K562 (cell line): ENCODE measurements around the gene MUSTN1. TPM values are rescaled to one million over a fixed set of nuclear protein-coding genes. Genes with fewer than 3 reads are reported as not detected.

Source experiments
- CGGBP1 ChIP-seq: fragments of 250-450 bp; sonication (Bioruptor Pico); IDR thresholded peaks from 2 replicates; pipeline ENCODE4 v1.9.0; 2021; ENCODE audit warnings: mild to moderate bottlenecking
- CTCFL ChIP-seq: IDR thresholded peaks from 2 replicates; pipeline ENCODE4 v1.6.1; 2011; ENCODE audit warnings: borderline replicate concordance, low read depth, mild to moderate bottlenecking, moderate library complexity, low read length; ENCODE audit not compliant: insufficient read depth, poor library complexity, severe bottlenecking
- DPF2 ChIP-seq: fragments of 450-650 bp; IDR thresholded peaks from 2 replicates; pipeline ENCODE4 v1.6.1; 2016
- GMEB1 ChIP-seq: fragments of 250-450 bp; sonication (Bioruptor Pico); IDR thresholded peaks from 2 replicates; pipeline ENCODE4 v1.4.0; 2020; ENCODE audit warnings: mild to moderate bottlenecking
- MAZ ChIP-seq, 2 experiments: fragments of 450-650 bp in 1 of 2; sonication (generic) in 1 of 2; formaldehyde crosslinking; IDR thresholded peaks in 1 of 2; conservative IDR thresholded peaks in 1 of 2; 2 replicates each; pipeline versions ENCODE4 v1.4.0 to v1.5.0; 2020; ENCODE audit warnings: mild to moderate bottlenecking in 1 of 2, missing genetic modification reagents in 1 of 2
- RBM39 ChIP-seq: fragments of 200-400 bp; formaldehyde crosslinking; optimal IDR thresholded peaks from 2 replicates; pipeline ENCODE3; 2018; ENCODE audit warnings: low read depth, low read length
- TAF9B ChIP-seq: fragments of 450-650 bp; IDR thresholded peaks from 2 replicates; pipeline ENCODE4 v1.6.1; 2018; ENCODE audit warnings: mild to moderate bottlenecking; ENCODE audit not compliant: partially characterized antibody
- TCF15 ChIP-seq: fragments of 250-450 bp; sonication (Bioruptor Pico); IDR thresholded peaks from 2 replicates; pipeline ENCODE4 v1.8.0; 2022; ENCODE audit warnings: moderate library complexity, mild to moderate bottlenecking, inconsistent platforms
- XRCC3 ChIP-seq: fragments of 450-650 bp; IDR thresholded peaks from 2 replicates; pipeline ENCODE4 v1.6.1; 2017; ENCODE audit warnings: mild to moderate bottlenecking, moderate library complexity
- polyA plus RNA-seq, 8 experiments: library from polyadenylated mRNA; depleted of rRNA in 4 of 8; stranded (reverse) in 5 of 8; unstranded in 3 of 8; fragments of >200 nt; fragmentation: Nextera tagmentation in 2 of 8; fragmentation: Illumina TruSeq in 1 of 8; extraction: Ambion mirVana in 2 of 8; extraction: Trizol in 1 of 8; gene quantifications; 2 replicates each; pipeline versions ENCODE4 v1.2.1 to v1.2.3, GENCODE V29; 2011 to 2014; ENCODE audit warnings: inconsistent platforms in 1 of 8, missing spikeins in 1 of 8
- total RNA-seq, 7 experiments: library from RNA; depleted of rRNA in 6 of 7; stranded (reverse); fragments of >200 nt in 6 of 7; fragmentation: Illumina TruSeq in 2 of 7; extraction: Trizol in 2 of 7; gene quantifications; 2 replicates each; pipeline versions ENCODE4 v1.2.1 to v1.2.3, GENCODE V29; 2011 to 2021; ENCODE audit warnings: low replicate concordance in 1 of 7

MUSTN1 gene
- total and polyA plus RNA-seq, 9 of the 15 experiments (the other 6 are each of a cell fraction or from before 2014, with no cell fraction given) = 0.15 to 0.78 (median 0.44) TPM; not detected in 4

GRCh38 chr3:52866427-52866826 lies 31.6 kb upstream of the MUSTN1 start (continued):
- TF ChIP-seq TCF15 (CRISPR knock-in tag) (no peak), CTCFL (no peak), GMEB1 (CRISPR knock-in tag) (no peak), DPF2 (no peak), MAZ (CRISPR knock-in tag; conservative IDR thresholded peaks at IDR 0.05 in 1 of 2, IDR thresholded peaks at IDR 0.05 in 1 of 2) (no peak), RBM39 (no peak), CGGBP1 (CRISPR knock-in tag) (no peak), XRCC3 (no peak), TAF9B (no peak)
